ENCODE results near the gene RGPD3.
"Not testable (repeated sequence)": the region's sequence is repeated elsewhere in the genome, so short reads cannot be mapped to it uniquely, and the experiment has no call there.

RGPD3 gene

DNA sequence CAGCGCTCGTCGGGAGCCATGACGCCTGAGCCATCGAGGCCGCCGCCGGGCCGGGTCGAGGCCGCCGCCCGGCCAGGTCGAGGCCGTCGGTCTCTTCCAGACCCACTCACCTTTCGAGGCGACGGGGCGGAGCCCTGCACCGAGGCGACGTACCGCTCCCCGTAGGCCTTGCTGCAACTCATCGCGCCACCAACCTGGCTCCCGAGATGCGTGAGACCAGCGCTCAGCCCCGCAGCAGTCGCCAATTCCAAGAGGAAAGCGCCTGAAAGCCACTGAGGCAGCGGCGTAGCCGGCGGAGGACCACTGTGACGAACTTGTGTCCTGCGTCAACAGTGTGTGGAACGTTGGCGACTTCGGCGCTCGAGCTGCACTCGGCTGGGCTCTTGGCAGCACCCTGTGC is at the start of gene RGPD3:
RGPD3 (minus strand) TSS at position 307 of the 400 bp plus-strand sequence; CDS start at position 182, 125 bp downstream.
- not testable (repeated sequence) for DNase-seq

DNA sequence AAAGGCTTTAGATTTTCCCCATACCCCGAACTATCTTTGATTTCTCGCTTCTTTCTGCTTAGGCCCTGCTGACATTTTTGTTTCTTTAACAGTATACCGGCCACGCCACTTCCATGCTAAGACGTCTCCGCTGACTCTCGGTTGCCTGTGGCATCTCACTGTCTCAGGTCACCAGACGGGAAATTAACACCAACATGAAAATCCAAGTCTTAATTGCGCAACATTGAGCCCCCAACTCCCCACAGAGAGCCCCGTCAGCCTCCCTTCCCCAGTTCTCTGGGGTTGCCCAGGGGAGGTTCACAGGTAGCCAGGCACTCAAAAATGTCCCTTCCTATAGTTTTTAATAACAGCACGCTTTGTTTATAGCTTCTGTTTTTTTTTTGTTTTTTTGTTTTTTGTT is 49.1 kb upstream of the RGPD3 start:
- DNase-seq: no peak

DNA sequence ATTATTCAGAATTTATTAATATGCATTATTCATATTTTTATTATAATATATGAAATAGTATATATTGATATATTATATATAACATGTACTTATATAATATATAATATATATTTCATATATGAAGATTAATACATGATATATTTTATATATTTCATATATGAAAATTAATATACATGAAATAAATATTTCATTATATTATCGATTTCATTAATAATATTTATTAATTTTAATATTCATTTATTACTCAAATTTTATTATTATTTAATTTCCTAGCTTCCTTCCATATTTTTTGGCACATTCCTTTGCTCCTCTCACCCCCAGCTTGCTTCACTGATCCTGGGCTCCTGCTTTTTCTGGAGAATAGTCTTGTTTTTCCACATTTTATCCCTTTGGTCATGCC is 48.7 kb upstream of the RGPD3 start:
- DNase-seq: no peak

DNA sequence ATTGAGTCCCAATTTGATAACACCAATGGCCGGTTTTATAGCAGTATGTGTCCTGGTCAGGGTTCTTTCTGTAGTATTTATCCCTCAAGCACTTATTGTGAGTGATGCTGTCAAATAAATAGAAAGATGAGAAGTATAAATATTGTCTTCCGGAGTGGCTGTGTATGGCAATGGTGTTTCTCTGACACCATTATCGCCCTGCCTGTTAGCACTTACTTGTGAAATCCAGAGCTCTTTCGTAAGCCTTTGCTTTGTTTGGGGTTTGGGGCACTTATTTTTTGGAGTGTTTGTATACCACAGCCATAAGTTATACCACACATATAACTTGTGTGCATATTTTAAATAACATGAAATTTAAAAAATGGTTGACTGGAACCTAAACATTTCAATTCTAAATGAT is 48.2 kb upstream of the RGPD3 start:
- DNase-seq: no peak

DNA sequence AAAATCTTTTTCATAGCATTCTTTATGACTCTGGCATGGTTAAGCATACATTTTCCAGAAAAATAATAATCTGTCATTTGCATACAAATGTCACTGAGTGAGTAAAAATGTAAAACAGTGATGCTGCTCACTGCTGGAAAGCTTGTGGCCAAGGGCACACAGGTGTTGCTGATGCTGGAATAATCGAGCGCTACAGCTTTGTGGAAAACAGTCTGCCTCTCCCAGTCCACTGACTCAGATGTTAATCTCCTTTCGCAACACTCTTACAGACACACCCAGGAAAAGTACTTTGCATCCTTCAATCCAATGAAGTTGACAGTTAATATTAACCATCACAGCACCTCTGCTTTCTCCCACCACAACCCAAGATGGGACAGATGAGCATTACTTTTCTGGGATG is 46.6 kb upstream of the RGPD3 start:
- not testable (repeated sequence) for DNase-seq

DNA sequence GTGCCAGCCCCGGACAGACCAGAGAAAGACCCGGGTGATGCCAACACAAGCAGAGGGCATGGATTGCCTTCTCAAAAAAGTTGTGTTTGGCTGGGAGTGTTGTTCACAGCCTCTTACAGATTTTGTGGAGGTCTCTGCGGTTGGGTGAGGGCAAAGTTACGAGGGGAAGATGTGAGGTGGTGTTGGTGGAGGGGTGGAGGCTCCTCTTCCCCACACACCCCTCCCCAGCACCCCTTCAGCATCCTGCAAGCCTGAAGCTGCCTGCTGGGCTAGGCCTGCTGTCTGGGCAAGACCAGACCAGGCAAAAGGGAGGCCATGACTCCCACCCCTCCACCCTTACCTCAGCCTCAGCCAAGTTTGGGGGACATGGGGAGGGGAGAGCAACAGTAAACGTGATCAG is 45.2 kb upstream of the RGPD3 start:
- DNase-seq: not testable (repeated sequence)

DNA sequence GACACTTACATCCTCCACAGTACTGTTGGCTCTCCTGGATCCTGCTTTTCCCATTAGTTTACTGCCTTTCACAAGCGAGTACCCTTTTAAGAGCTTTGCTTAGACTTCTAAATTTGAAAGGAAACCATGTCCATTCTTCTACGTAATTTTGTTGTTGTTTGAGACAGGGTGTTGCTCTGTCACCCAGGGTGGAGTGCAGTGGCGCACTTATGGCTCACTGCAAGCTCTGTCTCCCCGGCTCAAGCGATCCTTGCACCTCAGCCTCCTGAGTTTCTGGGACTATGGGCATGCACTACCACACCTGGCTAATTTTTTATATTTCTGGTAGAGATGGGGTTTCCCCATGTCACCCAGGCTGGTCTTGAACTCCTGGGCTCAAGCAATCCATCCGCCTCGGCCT is 43.7 kb upstream of the RGPD3 start:
- DNase-seq: not testable (repeated sequence)

DNA sequence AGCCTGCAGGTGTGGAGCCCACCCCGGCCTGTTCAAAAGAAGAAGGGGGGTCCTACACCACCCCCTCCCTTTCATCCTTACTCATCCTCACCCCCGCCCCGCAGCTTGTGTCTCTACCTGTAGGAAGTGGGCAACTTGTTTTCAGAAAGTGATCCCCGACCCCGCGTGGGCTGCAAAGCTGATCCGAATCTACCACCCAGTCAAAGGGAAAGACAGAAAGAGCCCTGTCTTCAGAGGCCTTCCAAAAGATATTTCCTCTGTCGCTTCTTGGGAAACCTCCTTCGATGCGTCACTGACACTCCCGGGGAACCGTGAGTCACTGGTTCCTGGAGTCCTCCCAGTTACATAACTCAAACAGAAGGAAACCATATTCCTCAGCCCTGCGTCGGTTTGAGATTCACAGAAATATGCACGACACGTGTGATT is 43.3 kb upstream of the RGPD3 start:
- peak; percentile 78 for DNase-seq

DNA sequence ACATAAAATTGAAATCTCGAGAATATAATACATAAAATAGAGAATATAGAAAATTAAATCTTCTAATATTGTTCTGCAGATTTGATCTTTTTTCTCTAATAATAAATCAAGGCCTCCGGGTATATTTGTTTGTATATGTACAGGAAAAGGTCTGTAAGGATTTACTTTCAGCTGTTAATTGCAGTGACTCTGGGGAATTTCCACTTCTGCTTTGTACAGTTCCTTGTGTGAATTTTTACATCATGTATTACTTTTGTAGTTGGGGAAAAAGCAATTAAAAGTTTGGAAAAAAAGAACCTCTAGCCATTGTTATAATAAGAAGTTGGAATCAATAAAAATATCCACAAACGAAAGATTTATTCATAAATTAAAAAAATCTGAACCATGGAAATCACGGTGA is 42.6 kb upstream of the RGPD3 start:
- not testable (repeated sequence) for DNase-seq

DNA sequence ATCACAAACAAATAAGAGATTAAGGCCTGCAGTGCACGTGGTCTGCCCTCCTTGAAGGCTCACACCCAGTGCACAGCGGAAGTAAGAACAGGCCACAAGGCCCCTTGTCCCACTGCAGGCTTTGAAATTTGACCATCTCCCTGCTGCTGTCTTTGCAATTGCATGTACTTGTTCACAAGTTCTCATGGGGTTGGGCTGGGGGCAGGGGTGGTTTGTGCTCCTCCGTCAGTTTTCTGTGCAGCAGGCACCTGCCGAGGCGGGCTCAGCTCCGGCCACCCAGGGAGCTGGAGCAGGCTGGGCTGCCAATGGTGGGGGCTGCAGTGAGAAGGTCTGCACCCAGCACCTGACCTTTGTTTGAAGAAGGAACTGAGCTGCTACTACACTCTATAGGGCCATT is 41.2 kb upstream of the RGPD3 start:
- not testable (repeated sequence) for DNase-seq

DNA sequence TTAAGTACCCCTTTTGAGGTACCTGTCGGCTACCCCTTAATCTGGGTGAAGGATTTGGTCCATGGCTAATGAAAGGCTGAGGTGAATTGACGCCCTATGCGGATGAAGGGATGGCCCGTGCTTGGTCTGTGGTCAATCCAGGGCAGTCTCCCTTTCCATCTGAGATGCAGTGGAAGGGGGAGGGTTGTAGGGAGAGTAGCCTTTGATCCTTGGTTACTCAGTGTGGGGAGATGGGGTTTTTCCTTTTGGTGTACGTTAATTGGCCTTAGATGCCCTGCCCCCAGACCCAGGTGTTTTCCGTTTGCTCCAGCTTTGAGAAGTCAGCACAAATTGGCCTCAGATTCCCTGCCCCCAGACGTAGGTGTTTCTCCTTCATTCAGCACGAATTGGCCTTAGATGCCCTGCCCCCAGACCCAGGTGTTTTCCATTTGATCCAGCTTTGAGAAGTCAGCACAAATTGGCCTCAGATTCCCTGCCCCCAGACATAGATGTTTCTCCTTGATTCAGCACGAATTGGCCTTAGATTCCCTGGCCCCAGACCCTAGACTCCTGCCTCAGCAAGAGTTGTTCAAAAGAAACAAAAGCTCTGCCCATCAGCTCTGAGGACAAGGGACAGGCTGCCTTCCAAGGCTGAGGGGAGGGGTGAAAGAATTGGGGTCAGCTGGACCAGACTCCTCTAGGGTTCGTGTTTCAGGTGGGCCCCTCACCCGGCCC is 40.6 kb upstream of the RGPD3 start:
- DNase-seq: not testable (repeated sequence)

DNA sequence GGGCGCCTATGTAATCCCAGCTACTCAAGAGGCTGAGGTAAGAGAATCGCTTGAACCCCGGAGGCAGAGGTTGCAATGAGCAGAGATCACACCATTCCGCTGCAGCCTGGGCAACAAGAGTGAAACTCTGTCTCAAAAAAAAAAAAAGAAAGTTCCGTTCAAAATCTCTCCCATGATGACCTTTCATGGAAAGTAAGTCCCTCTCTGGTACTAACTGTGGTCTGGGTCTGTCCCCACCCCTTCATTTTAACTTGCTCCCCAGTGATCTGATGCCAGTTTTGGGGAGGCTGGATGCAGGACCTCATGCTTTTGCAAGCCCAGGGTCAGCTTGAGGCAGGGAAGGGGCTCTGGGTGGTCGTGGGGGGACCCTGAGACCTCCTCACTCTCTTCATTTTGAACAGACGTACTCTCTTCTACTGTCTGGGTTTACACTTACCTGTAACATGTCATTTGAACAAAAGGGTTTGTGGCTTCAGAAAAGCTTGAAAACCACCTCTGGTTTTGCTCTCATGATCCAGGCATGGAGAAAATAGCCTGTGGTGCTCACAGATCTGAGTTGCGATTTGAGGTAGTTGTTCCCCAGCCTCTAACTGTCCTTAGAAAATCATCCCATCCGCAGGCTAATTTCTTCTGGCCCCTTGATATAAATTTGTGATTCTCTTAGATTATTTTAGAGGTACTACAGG is 37.9 kb upstream of the RGPD3 start:
- DNase-seq: not testable (repeated sequence)

DNA sequence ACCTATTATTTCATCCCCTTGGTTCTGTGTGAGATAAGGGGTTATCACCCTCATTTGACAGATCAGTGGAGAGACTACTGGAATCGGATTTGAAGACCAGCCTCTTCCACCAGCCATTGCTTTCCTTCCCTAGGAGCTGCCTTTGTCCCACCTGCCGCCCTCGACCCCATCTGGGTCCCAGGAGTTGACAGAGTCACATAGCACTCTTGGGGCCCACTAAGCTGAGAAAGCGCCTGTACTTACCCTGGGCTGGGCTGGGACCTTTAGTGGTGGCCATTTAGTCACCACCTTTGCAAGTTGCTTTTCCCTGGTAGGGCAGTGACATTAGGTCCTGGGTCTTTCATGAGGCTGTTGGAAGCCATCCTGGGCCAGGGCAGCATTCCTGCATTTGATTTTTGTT is 36.6 kb upstream of the RGPD3 start:
- not testable (repeated sequence) for DNase-seq

DNA sequence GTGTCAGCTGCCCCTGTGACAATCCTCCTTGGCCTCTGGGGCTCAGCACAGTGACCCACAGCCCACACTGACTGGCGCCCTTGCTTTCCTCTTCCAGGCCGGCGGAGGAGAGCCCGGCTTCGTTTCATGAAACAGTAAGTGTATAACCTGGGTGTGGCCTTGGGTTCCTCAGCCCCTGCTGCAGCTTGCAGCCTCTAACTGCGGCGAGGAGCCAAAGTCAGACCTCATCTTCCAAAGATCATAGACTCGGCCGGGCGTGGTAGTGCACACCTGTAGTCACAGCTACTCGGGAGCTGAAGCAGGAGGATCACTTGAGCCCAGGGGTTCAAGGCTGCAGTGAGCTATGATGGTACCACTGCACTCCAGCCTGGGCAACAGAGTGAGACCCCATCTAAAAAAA is 36.0 kb upstream of the RGPD3 start:
- DNase-seq: not testable (repeated sequence)

DNA sequence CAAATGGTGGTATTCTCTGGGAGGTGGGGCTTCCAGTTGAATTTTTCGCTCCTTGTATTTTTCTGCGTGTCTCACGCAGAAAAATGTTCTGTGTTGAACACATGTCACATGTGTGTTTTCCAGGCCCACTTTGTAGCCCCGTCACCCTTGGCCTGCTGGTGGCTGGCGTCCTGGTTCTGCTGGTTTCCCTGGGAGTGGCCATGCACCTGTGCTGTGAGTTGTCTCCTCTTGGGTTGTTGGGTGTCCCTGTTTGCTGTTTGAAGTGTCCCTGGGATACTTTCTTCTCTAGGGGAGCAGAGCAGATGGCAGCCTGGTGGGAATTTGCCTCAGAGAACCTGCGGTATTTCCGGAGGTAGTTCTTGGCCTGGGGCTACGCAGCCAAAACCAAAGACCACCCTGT is 34.1 kb upstream of the RGPD3 start:
- DNase-seq: not testable (repeated sequence)

DNA sequence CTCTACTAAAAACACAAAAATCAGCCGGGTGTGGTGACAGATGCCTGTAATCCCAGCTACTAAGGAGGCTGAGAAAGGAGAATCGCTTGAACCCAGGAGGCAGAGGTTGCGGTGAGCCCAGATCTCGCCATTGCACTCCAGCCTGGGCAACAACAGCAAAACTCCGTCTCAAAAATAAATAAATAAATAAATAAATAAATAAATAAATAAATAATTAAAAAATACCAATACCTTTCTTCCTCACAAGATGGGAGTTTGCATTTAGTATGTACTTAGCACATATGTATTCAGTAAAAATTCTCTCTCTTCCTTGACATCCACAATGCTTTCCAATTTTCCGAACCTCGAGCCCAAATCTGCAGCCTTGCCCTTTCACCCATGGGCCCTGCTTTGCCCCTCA is 32.1 kb upstream of the RGPD3 start:
- DNase-seq: not testable (repeated sequence)

DNA sequence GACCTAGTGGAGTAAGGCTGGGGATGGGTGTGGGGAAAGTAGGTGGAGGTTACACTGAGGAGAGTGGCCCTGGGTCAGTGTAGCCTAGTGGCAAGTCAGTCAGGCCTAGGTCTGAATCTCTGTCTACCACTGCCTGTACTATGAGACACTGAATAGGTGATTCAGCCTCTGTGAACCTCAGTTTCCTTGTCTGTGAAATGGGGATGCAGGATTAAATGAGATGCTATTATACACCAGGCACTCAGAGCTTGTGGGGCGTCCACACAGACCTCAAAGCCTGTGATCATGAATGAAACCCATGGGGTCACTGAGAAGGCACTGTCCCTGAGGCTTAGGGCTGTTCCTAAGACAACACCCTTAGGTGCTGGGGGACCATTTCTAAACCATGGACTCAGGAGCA is 30.3 kb upstream of the RGPD3 start:
- not testable (repeated sequence) for DNase-seq

DNA sequence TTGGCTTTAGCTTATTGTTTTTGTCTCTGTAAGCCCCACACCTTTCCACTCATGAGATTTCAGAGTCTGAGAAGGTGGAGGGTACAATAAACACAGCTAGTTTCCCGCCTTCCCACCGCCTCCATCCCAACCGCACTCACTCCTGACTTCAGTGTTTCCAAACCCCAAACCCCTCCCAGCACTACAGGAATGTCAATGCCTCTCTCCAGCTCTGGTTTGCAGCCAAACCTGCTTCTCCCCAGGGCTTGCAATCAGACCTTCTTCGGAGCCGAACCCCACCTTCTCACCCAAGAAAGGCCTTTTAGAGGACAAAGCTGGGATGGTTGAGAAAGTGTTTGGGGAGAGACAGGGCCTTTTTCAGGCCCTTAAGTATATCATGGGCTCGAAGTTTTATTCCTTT is 24.7 kb upstream of the RGPD3 start:
- peak; percentile 66 for DNase-seq

DNA sequence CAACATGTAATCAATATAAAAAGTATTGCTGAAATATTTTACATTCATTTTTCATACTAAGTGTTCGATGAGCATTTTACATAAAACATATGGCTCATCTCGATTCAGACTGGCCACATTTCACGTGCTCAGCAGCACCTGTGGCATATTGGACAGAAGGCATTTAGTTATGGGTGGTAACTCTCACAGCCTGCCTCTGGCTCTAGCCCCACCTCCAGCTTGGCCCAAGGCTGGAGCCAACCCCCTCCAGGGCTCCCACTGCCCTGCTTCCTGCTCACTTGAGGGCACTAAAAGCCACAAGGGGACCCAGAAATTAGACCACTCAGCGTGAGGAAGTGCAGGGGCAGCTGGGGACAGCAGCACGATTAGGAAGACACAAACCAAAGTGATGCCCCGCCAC is 24.2 kb upstream of the RGPD3 start:
- DNase-seq: not testable (repeated sequence)

DNA sequence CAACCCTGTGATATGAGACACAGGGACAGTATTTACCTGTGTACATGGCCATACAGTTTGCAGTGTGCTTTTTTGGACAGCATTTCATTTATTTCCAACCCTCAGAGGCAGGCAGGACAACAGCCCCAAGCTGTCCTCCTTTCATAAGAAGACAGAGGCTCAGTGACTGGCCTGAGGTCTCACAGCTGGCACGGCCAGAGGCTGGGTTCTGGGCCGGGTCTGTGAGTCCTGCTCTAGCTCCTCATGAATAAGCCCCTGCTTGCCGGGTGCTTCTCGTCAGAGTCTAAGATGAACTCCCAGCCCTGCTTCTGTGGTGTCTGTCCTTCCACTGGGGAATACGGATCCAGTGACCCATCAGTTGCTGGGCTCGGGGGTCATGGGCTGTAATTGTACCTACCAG is 21.5 kb upstream of the RGPD3 start:
- not testable (repeated sequence) for DNase-seq

DNA sequence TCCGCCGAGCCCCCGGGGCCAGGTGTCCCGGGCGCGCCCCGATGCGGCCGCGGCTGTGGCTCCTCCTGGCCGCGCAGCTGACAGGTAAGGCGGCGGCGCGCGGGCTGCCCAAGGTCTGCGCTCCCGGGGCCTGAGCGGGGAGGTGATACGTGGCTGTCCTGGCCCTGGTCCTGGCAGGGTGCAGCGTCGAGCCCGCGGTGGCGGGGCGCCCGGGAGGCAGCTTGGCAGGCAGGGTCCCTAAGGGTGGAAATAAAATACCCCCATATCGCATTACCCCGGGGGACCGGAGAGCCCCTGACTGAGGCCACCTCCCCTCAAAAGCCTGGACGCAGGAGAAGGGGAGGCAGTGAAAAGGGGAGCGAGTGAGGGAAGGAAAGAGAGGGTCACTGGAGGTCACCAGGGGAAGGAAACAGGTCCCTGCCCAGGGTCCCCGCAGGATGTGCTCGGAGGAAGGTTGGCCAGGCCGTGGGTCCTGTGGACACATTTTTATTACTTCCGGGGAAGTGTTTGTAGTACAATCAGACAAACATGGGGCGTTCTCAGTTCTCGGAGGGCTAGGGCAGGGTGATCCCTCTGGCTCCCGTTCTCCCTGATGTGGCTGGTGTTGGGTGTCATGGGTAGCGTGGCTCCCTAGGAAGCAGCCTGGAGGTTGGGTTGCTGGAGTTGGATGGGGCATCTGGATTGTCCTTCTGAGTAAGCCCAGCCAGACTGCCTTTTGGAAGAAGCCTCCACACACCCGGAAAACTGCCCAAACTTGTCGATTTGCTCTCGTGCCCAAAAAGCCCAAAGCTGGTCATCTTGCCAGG is 19.4 kb upstream of the RGPD3 start:
- DNase-seq: not testable (repeated sequence)

DNA sequence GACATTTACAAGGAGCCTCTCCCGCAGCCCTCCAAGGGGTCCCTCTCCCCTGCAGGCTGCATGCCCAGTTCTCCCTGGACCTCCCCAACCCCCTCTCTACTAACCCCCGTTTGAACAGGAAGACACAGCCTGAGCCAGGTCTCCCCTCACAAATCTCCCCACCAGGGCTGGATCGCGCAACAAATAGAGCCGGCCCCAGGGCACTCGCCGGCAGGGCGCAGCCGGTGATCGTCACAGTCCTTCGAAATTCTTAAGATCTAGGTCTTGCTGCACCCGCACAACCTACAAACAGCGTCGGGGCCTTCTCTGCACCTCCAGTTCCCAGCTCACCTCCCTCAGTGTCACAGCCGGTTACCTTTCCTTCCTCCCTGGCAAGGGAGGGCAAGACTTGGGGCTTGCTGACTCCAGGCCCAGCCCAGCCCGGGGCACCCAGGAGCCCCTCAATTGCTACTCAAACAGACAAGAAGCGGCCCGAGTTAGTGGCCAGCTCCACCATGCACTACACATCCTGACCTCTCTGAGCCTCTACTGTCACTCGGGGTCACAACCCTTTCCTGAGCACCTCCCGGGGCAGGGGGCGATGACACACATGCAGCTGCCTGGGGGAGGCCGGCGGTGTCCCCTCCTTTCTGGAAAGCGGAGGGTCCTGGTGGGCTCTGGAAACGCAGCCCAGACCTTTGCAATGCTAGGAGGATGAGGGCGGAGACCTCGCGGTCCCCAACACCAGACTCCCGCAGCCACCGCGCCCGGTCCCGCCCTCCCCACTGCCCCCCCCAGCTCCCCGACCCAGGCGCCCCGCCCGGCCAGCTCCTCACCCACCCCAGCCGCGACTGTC is 18.6 kb upstream of the RGPD3 start, which contains the start of gene CD8B2:
CD8B2 (plus strand) TSS at position 814 of the 835 bp plus-strand sequence. CDS start 63 bp downstream, outside the sequence.
- DNase-seq: not testable (repeated sequence)

Data from femur (tissue), 1 donor.